CD14-positive monocyte (primary cell): ENCODE measurements around the gene TSPEAR. TPM values are rescaled to one million over a fixed set of nuclear protein-coding genes. Genes with fewer than 3 reads are reported as not detected.

Experiments
- DNase-seq, 3 donors: peaks; one replicate each; pipeline ENCODE4 v3.0.0-alpha.2; 2011 to 2022
- H2AFZ ChIP-seq: 2 replicates; pipeline ENCODE4 v1.6.0; 2012; ENCODE audit warnings: mild to moderate bottlenecking, low read depth, low read length, inconsistent platforms; ENCODE audit not compliant: insufficient read depth, poor library complexity, severe bottlenecking
- H3K27ac ChIP-seq, 2 donors: 1 replicate in 1 of 2; 2 replicates in 1 of 2; pipeline ENCODE4 v1.5.1; 2012 to 2013; ENCODE audit warnings: low read length in 2 of 2, control low read depth in 1 of 2, inconsistent platforms in 1 of 2, low read depth in 1 of 2, mild to moderate bottlenecking in 1 of 2
- H3K27me3 ChIP-seq, 2 donors: one replicate each; pipeline versions ENCODE4 v1.6.0 to v1.6.1; 2011 to 2013; ENCODE audit warnings: low read length in 2 of 2; ENCODE audit not compliant: control insufficient read depth in 2 of 2, insufficient read depth in 2 of 2
- H3K36me3 ChIP-seq, 2 donors: replicated peaks in 1 of 2; 1 replicate in 1 of 2; 2 replicates in 1 of 2; pipeline versions ENCODE4 v1.5.1 to v1.6.1; 2012 to 2013; ENCODE audit warnings: low read length in 2 of 2, control low read depth in 1 of 2, inconsistent platforms in 1 of 2, mild to moderate bottlenecking in 1 of 2; ENCODE audit not compliant: insufficient read depth in 2 of 2, control insufficient read depth in 1 of 2
- H3K4me1 ChIP-seq, 2 donors: 1 replicate in 1 of 2; 2 replicates in 1 of 2; pipeline versions ENCODE4 v1.5.1 to v1.6.1; 2012 to 2013; ENCODE audit warnings: low read length in 2 of 2, control low read depth in 1 of 2, inconsistent platforms in 1 of 2, mild to moderate bottlenecking in 1 of 2, moderate library complexity in 1 of 2; ENCODE audit not compliant: insufficient read depth in 2 of 2, control insufficient read depth in 1 of 2
- H3K4me2 ChIP-seq: replicated peaks from 2 replicates; pipeline ENCODE3; 2012; ENCODE audit warnings: low read length, moderate library complexity, mild to moderate bottlenecking; ENCODE audit not compliant: poor library complexity, severe bottlenecking; ENCODE audit errors: extremely low read depth
- H3K4me3 ChIP-seq, 3 experiments: fragments of 200-600 bp in 1 of 3; sonication (generic) in 1 of 3; replicated peaks in 1 of 3; 1 replicate in 2 of 3; 2 replicates in 1 of 3; pipeline ENCODE4 v1.5.1; 2011 to 2013; ENCODE audit warnings: low read length in 3 of 3, mild to moderate bottlenecking in 3 of 3, control low read depth in 2 of 3, low read depth in 2 of 3, inconsistent platforms in 1 of 3, moderate library complexity in 1 of 3
- H3K79me2 ChIP-seq: 2 replicates; pipeline ENCODE4 v1.6.0; 2012; ENCODE audit warnings: mild to moderate bottlenecking, control low read depth, inconsistent platforms, low read length, moderate library complexity; ENCODE audit not compliant: insufficient read depth
- H3K9ac ChIP-seq: 2 replicates; pipeline ENCODE4 v1.6.0; 2017; ENCODE audit warnings: low read length, mild to moderate bottlenecking; ENCODE audit not compliant: insufficient read depth, poor library complexity, severe bottlenecking
- H3K9me3 ChIP-seq, 2 donors: replicated peaks in 1 of 2; 1 replicate in 1 of 2; 2 replicates in 1 of 2; pipeline versions ENCODE4 v1.5.1 to v1.6.1; 2012 to 2013; ENCODE audit warnings: low read length in 2 of 2, control low read depth in 1 of 2; ENCODE audit not compliant: control insufficient read depth in 1 of 2, insufficient read depth in 1 of 2
- H4K20me1 ChIP-seq: 2 replicates; pipeline ENCODE4 v1.6.0; 2012; ENCODE audit warnings: mild to moderate bottlenecking, low read length, control low read depth, moderate library complexity; ENCODE audit not compliant: insufficient read depth
- H3K27ac Mint-ChIP-seq, 7 donors: one replicate each; pipeline ENCODE4 v1.8.0; 2020; ENCODE audit warnings: mild to moderate bottlenecking in 7 of 7, mixed read lengths in 7 of 7, moderate library complexity in 6 of 7, inconsistent platforms in 2 of 7
- H3K27me3 Mint-ChIP-seq, 3 donors: one replicate each; pipeline ENCODE4 v1.8.0; 2021 to 2022; ENCODE audit warnings: low read depth in 3 of 3, mild to moderate bottlenecking in 3 of 3, mixed read lengths in 3 of 3, moderate library complexity in 3 of 3, inconsistent platforms in 1 of 3
- H3K36me3 Mint-ChIP-seq, 2 donors: one replicate each; pipeline ENCODE4 v1.8.0; 2020; ENCODE audit warnings: mixed read lengths in 2 of 2, inconsistent platforms in 1 of 2, mild to moderate bottlenecking in 1 of 2
- H3K4me1 Mint-ChIP-seq: one replicate; pipeline ENCODE4 v1.8.0; 2020; ENCODE audit warnings: mild to moderate bottlenecking, mixed read lengths
- H3K4me3 Mint-ChIP-seq, 2 donors: one replicate each; pipeline ENCODE4 v1.8.0; 2020; ENCODE audit warnings: mild to moderate bottlenecking in 2 of 2, mixed read lengths in 2 of 2, moderate library complexity in 1 of 2
- H3K9me3 Mint-ChIP-seq, 7 donors: one replicate each; pipeline ENCODE4 v1.8.0; 2020 to 2022; ENCODE audit warnings: mixed read lengths in 7 of 7, mild to moderate bottlenecking in 6 of 7, moderate library complexity in 6 of 7, inconsistent platforms in 2 of 7
- WGBS: methylation state at CpG from one replicate; pipeline ENCODE4 v1.1.5; 2013; ENCODE audit warnings: missing lambda C conversion rate; ENCODE audit not compliant: insufficient coverage; 5-methylcytosine and 5-hydroxymethylcytosine counted together
- intact Hi-C, 2 donors: fragments of 100-400 bp; cut with micrococcal nuclease; formaldehyde crosslinking; loops; one replicate each; pipeline versions ENCODE4 v1.15.0 to v1.15.1; 2023
- polyA plus RNA-seq, 3 donors: library from polyadenylated mRNA; depleted of rRNA in 1 of 3; unstranded in 2 of 3; stranded (reverse) in 1 of 3; fragments of 300-500 nt in 2 of 3; fragments of >200 nt in 1 of 3; fragmentation: Illumina TruSeq in 2 of 3; gene quantifications; 1 replicate in 2 of 3; 2 replicates in 1 of 3; pipeline ENCODE4 v1.2.3, GENCODE V29; 2012 to 2021
- TF ChIP-seq, protein P1 (sequence below): fragments of 200-600 bp; IDR thresholded peaks from one replicate; pipeline ENCODE4 v1.8.0; 2022; ENCODE audit warnings: antibody characterized with exemption, mild to moderate bottlenecking

The TSPEAR gene
- polyA plus RNA-seq, 3 donors: not detected

DNA sequence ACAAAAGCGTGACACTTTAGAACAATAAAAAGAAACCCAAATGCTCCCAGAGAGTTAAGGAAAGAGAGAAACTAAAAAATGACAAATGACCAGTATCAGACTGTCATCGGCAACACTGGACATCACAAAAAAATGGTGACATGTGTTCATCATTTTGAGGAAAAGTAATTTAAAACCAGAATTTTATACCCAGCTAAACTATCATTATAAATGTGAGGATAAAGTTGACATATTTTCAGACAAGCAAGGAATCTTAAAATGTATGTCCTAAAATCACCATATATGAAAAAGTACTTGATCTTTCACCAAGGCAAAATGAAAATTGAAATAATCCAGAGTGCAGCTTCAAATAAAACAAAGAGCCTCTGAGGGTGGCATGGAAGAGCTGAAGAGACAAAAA, 66.5 kb downstream of the TSPEAR start:
- Mint-ChIP-seq H3K4me3 (no peak overlapping the region), H3K27me3 (peaks cover 3 to 10% (median 8%) of the 10 kb centered on the region in 3 donors), H3K27ac (no peak overlapping the region), H3K36me3 (no peaks in the 10 kb centered on the region), H3K9me3 (peaks cover 19 to 48% (median 43%) of the 10 kb centered on the region in 7 donors), H3K4me1 (no peaks in the 10 kb centered on the region)
- WGBS: no CpG with 5 or more reads among the region's 2 CpGs
- no peak for DNase-seq
- no peak overlapping the region for H3K27ac ChIP-seq
- TF ChIP-seq, protein P1, sequence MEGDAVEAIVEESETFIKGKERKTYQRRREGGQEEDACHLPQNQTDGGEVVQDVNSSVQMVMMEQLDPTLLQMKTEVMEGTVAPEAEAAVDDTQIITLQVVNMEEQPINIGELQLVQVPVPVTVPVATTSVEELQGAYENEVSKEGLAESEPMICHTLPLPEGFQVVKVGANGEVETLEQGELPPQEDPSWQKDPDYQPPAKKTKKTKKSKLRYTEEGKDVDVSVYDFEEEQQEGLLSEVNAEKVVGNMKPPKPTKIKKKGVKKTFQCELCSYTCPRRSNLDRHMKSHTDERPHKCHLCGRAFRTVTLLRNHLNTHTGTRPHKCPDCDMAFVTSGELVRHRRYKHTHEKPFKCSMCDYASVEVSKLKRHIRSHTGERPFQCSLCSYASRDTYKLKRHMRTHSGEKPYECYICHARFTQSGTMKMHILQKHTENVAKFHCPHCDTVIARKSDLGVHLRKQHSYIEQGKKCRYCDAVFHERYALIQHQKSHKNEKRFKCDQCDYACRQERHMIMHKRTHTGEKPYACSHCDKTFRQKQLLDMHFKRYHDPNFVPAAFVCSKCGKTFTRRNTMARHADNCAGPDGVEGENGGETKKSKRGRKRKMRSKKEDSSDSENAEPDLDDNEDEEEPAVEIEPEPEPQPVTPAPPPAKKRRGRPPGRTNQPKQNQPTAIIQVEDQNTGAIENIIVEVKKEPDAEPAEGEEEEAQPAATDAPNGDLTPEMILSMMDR: no peak
- intact Hi-C loops: no loop called here
- no peaks in the 10 kb centered on the region for H3K27me3 ChIP-seq
- H2AFZ ChIP-seq: no peak overlapping the region
- no peaks in the 10 kb centered on the region for H3K79me2 ChIP-seq
- H3K9ac ChIP-seq: no peak overlapping the region
- H3K4me2 ChIP-seq: no peak overlapping the region
- H3K4me3 ChIP-seq: no peak overlapping the region
- H3K36me3 ChIP-seq: no peaks in the 10 kb centered on the region
- H3K9me3 ChIP-seq: peaks cover 29 to 34% of the 10 kb centered on the region in 2 donors
- H4K20me1 ChIP-seq: no peaks in the 10 kb centered on the region
- H3K4me1 ChIP-seq: no peaks in the 10 kb centered on the region

- H4K20me1 ChIP-seq: no peaks in the 10 kb centered on the region
- no peaks in the 10 kb centered on the region for H3K4me1 Mint-ChIP-seq
- WGBS: 86% methylated on average over 7 of the region's 14 CpGs
- no peak overlapping the region for H3K4me3 Mint-ChIP-seq
- no peak overlapping the region for H3K27ac Mint-ChIP-seq
- H3K36me3 Mint-ChIP-seq: no peaks in the 10 kb centered on the region
- H3K4me3 ChIP-seq: no peak overlapping the region
- no peak overlapping the region for H3K27ac ChIP-seq
- peaks cover 3 to 11% (median 8%) of the 10 kb centered on the region in 3 donors for H3K27me3 Mint-ChIP-seq
- no peaks in the 10 kb centered on the region for H3K27me3 ChIP-seq
- H3K36me3 ChIP-seq: no peaks in the 10 kb centered on the region
- intact Hi-C loops: no loop called here
- no peak for DNase-seq
- peaks cover 34 to 37% of the 10 kb centered on the region in 2 donors for H3K9me3 ChIP-seq
- H3K79me2 ChIP-seq: no peaks in the 10 kb centered on the region
- H3K4me2 ChIP-seq: no peak overlapping the region
- peaks cover 19 to 51% (median 43%) of the 10 kb centered on the region in 7 donors for H3K9me3 Mint-ChIP-seq
- no peak overlapping the region for H3K9ac ChIP-seq
- TF ChIP-seq, protein P1: no peak
- no peaks in the 10 kb centered on the region for H3K4me1 ChIP-seq
- no peak overlapping the region for H2AFZ ChIP-seq
Observed at GRCh38 chr21:44643741-44644310, 67.5 kb downstream of the TSPEAR start.
